A549 (cell line): ENCODE results near the gene TM4SF4. TPM values are rescaled to one million over a fixed set of nuclear protein-coding genes. Genes with fewer than 3 reads are reported as not detected.
A peak's percentile ranks its signal among the peaks of the same experiment; 100 is the strongest.

ENCODE experiments used
- ATAC-seq, 2 experiments: fragments of 200-7000 bp in 1 of 2; fragments of >200 bp in 1 of 2; cut with Nextera tagmentation in 1 of 2; cut with Tn5 transposase in 1 of 2; 3 replicates each; pipeline versions ENCODE4 v1.8.0 to v1.9.1; 2018 to 2020; ENCODE audit warnings: mild to moderate bottlenecking in 1 of 2, moderate library complexity in 1 of 2
- CTCF ChIA-PET: fragments of 300-600 bp; sonication (Branson Sonifier 250); formaldehyde crosslinking; extraction: SDS; loops from one replicate; lab custom pipeline; 2021; ENCODE audit warnings: antibody characterized with exemption, inconsistent platforms; lab: Yijun Ruan, JAX
- POLR2A ChIA-PET: fragments of 350-600 bp; formaldehyde crosslinking; extraction: SDS; loops from one replicate; lab custom pipeline; 2021; ENCODE audit warnings: antibody characterized with exemption, inconsistent platforms; lab: Yijun Ruan, JAX
- DNase-seq, 2 experiments: peaks; one replicate each; pipeline versions ENCODE4 v3.0.0 to v3.0.0-alpha.2; 2011 to 2016; ENCODE audit warnings: low read depth in 1 of 2, low spot score in 1 of 2
- FAIRE-seq: peaks from 2 replicates; lab custom pipeline; 2011; peaks lifted over from hg19 to GRCh38; lab: Jason Lieb, UNC
- H3K27ac ChIP-seq, 2 experiments: fragments of >200 bp; sonication (Bioruptor Twin); formaldehyde crosslinking; 3 replicates each; pipeline ENCODE4 v1.5.1; 2016 to 2017
- H3K4me1 ChIP-seq: fragments of >200 bp; sonication (Bioruptor Twin); formaldehyde crosslinking; 3 replicates; pipeline ENCODE4 v1.6.1; 2016
- H3K4me2 ChIP-seq: fragments of >200 bp; sonication (Bioruptor Twin); formaldehyde crosslinking; 3 replicates; pipeline ENCODE4 v1.6.1; 2016
- H3K4me3 ChIP-seq: fragments of >200 bp; sonication (Bioruptor Twin); formaldehyde crosslinking; 3 replicates; pipeline ENCODE4 v1.5.1; 2016
- H3K9me3 ChIP-seq: fragments of >200 bp; sonication (Bioruptor Twin); formaldehyde crosslinking; 3 replicates; pipeline ENCODE4 v1.6.1; 2016
- ATOH8 ChIP-seq: fragments of 250-450 bp; sonication (Bioruptor Pico); IDR thresholded peaks from 2 replicates; pipeline ENCODE4 v1.5.0; 2020; ENCODE audit warnings: low read depth, mild to moderate bottlenecking, moderate library complexity
- BHLHE40 ChIP-seq: IDR thresholded peaks from 2 replicates; pipeline ENCODE4 v1.6.1; 2012; ENCODE audit warnings: low read depth, low read length, inconsistent platforms
- CBX2 ChIP-seq: fragments of 200-600 bp; sonication (generic); IDR thresholded peaks from 2 replicates; pipeline ENCODE4 v1.6.1; 2016; ENCODE audit warnings: low read depth, mild to moderate bottlenecking, borderline replicate concordance
- CBX8 ChIP-seq: fragments of 200-600 bp; sonication (generic); IDR thresholded peaks from 2 replicates; pipeline ENCODE4 v1.6.1; 2016
- EHF ChIP-seq: fragments of 250-450 bp; sonication (Bioruptor Pico); IDR thresholded peaks from 2 replicates; pipeline ENCODE4 v1.5.0; 2020; ENCODE audit warnings: mild to moderate bottlenecking
- EHMT2 ChIP-seq: fragments of 200-600 bp; sonication (generic); IDR thresholded peaks from 2 replicates; pipeline ENCODE4 v1.6.1; 2016; ENCODE audit warnings: antibody characterized with exemption, low read depth, mild to moderate bottlenecking, moderate library complexity
- FOXS1 ChIP-seq: fragments of 250-450 bp; sonication (Bioruptor Pico); IDR thresholded peaks from 2 replicates; pipeline ENCODE4 v1.5.0; 2020; ENCODE audit warnings: mild to moderate bottlenecking, moderate library complexity
- HES2 ChIP-seq: fragments of >200 bp; sonication (Bioruptor Twin); formaldehyde crosslinking; IDR thresholded peaks from 2 replicates; pipeline ENCODE4 v1.6.1; 2016
- HMGXB4 ChIP-seq: fragments of 250-450 bp; sonication (Bioruptor Pico); IDR thresholded peaks from 2 replicates; pipeline ENCODE4 v1.5.0; 2021; ENCODE audit warnings: mild to moderate bottlenecking, moderate library complexity, borderline replicate concordance
- MAFK ChIP-seq: fragments of 450-650 bp; IDR thresholded peaks from 2 replicates; pipeline ENCODE4 v1.6.1; 2014; ENCODE audit not compliant: partially characterized antibody
- MAZ ChIP-seq: fragments of 150-350 bp; IDR thresholded peaks from 2 replicates; pipeline ENCODE4 v1.6.1; 2014; ENCODE audit warnings: antibody characterized with exemption, low read depth, low read length, borderline replicate concordance
- NFE2L2 ChIP-seq: fragments of 150-350 bp; conservative IDR thresholded peaks from 2 replicates; pipeline ENCODE4 v1.6.1; 2014; ENCODE audit warnings: low read length
- NR3C1 ChIP-seq: fragments of >200 bp; sonication (Bioruptor Twin); formaldehyde crosslinking; IDR thresholded peaks from 3 replicates; pipeline ENCODE4 v1.6.1; 2017
- RAD21 ChIP-seq, 2 experiments: fragments of >200 bp in 1 of 2; sonication (Bioruptor Twin) in 1 of 2; formaldehyde crosslinking in 1 of 2; IDR thresholded peaks in 1 of 2; conservative IDR thresholded peaks in 1 of 2; 2 replicates in 1 of 2; 3 replicates in 1 of 2; pipeline ENCODE4 v1.6.1; 2012 to 2018; ENCODE audit warnings: inconsistent platforms in 1 of 2
- RNF2 ChIP-seq: fragments of 200-600 bp; sonication (generic); IDR thresholded peaks from 2 replicates; pipeline ENCODE4 v1.6.1; 2016; ENCODE audit warnings: low read depth, mild to moderate bottlenecking, antibody characterized with exemption, moderate library complexity, borderline replicate concordance
- USF2 ChIP-seq: fragments of 450-650 bp; IDR thresholded peaks from 2 replicates; pipeline ENCODE4 v1.6.1; 2014; ENCODE audit warnings: antibody characterized with exemption
- ZC3H11A ChIP-seq: fragments of 450-650 bp; IDR thresholded peaks from 2 replicates; pipeline ENCODE4 v1.6.1; 2014; ENCODE audit warnings: antibody characterized with exemption, mild to moderate bottlenecking
- WGBS: methylation state at CpG from one replicate; pipeline ENCODE4 v1.1.6; 2017; ENCODE audit errors: missing lambda C conversion rate; 5-methylcytosine and 5-hydroxymethylcytosine counted together
- polyA plus RNA-seq, 4 experiments: library from polyadenylated mRNA; depleted of rRNA in 3 of 4; stranded (reverse); fragments of >200 nt; fragmentation: RNase III in 1 of 4; extraction: RNeasy Plus Mini Kit Qiagen cat#74134 plus additional on column Dnase treatment in 1 of 4; gene quantifications; 2 replicates in 3 of 4; 3 replicates in 1 of 4; pipeline ENCODE4 v1.2.3, GENCODE V29; 2011 to 2017

The TM4SF4 gene
- polyA plus RNA-seq, 2 of the 4 experiments (the other 2 are of a cell fraction) = 17.4 to 45.2 TPM

GRCh38 chr3:149547954-149548668 is 73.6 kb downstream of the TM4SF4 start (continued):
- TF ChIP-seq USF2 (no peak), ZC3H11A (no peak), MAZ (no peak), HES2 (no peak)

- ChIA-PET POLR2A (interaction anchor here (0.7 to 1.5 kb wide), 5 partner anchors 27 to 203 kb away, joined by 3 to 17 read pairs (median 4); partner anchors contain the start of genes COMMD2 and WWTR1), CTCF (interaction anchor here (0.6 to 3.6 kb wide), 4 partner anchors 18 to 170 kb away, joined by 3 to 21 read pairs (median 12); partner anchors contain the start of gene WWTR1)
- TF ChIP-seq NFE2L2 = no peak
- TF ChIP-seq CBX2 = no peak
- TF ChIP-seq ATOH8 (CRISPR knock-in tag) = 0 out of 2 replicates have a peak, but pooled peaks have one; percentile 5
- Histone ChIP-seq H3K4me1 (peaks cover 85% of the 10 kb centered on the region), H3K27ac (peak overlapping the region; percentile 92 to 93), H3K4me2 (peak overlapping the region; percentile 88), H3K4me3 (peak overlapping the region; percentile 21; the same call in 2 of the 3 replicates), H3K9me3 (no peaks in the 10 kb centered on the region)
- no peak for ATAC-seq
- WGBS = 67% methylated on average over 4 of the region's 4 CpGs
- FAIRE-seq = no peak
- no peak for DNase-seq
These were observed 74.2 kb downstream of the TM4SF4 start for GRCh38 chr3:149548669-149549065.

- CTCF ChIA-PET = interaction anchor here (0.7 to 1.6 kb wide), 3 partner anchors 16 to 257 kb away, joined by 3 to 4 read pairs (median 3); no protein-coding TSS in a partner anchor
- Histone ChIP-seq H3K4me3 (no peak overlapping the region), H3K9me3 (no peaks in the 10 kb centered on the region), H3K27ac (peak overlapping the region in 1 of 2 experiments; percentile 49; a peak in 3 of 6 replicates), H3K4me1 (peaks cover 85% of the 10 kb centered on the region), H3K4me2 (no peak overlapping the region)
- DNase-seq (no peak), ATAC-seq (no peak), FAIRE-seq (no peak)
- no peak for TF ChIP-seq BHLHE40
- TF ChIP-seq EHMT2 = no peak
- no peak for TF ChIP-seq RNF2
- TF ChIP-seq FOXS1 (CRISPR knock-in tag) = no peak
- TF ChIP-seq RAD21 (conservative IDR thresholded peaks at IDR 0.05 in 1 of 2, IDR thresholded peaks at IDR 0.05 in 1 of 2) = no peak
- TF ChIP-seq EHF (CRISPR knock-in tag) = no peak
- no peak for TF ChIP-seq HMGXB4 (CRISPR knock-in tag)
- TF ChIP-seq CBX8 = no peak
- no peak for TF ChIP-seq NR3C1
- TF ChIP-seq MAFK = no peak
- POLR2A ChIA-PET = no interaction called here
These were observed 77.0 kb downstream of the TM4SF4 start for GRCh38 chr3:149551500-149551899.
